DOHH2 (cell line): ENCODE measurements around the gene DNMT3A.

ENCODE experiments used
- H3F3A ChIP-seq: fragments of 200-600 bp; sonication (generic), shearing (Covaris generic); 2 replicates; pipeline ENCODE4 v1.6.0; 2016; ENCODE audit warnings: antibody characterized with exemption, mild to moderate bottlenecking; ENCODE audit not compliant: control insufficient read depth, insufficient read depth
- H3K27ac ChIP-seq: fragments of 200-600 bp; sonication (generic); 2 replicates; pipeline ENCODE4 v1.5.1; 2014; ENCODE audit warnings: low read depth, mild to moderate bottlenecking, low read length, moderate library complexity
- H3K27me3 ChIP-seq: fragments of 200-600 bp; sonication (generic); 2 replicates; pipeline ENCODE4 v1.6.1; 2014; ENCODE audit warnings: mild to moderate bottlenecking, low read length, mixed read lengths; ENCODE audit not compliant: control insufficient read depth
- H3K36me3 ChIP-seq: fragments of 200-600 bp; sonication (generic); 2 replicates; pipeline ENCODE4 v1.6.1; 2014; ENCODE audit warnings: mild to moderate bottlenecking, low read length, moderate library complexity, mixed read lengths; ENCODE audit not compliant: control insufficient read depth
- H3K4me1 ChIP-seq: fragments of 200-600 bp; sonication (generic); 2 replicates; pipeline ENCODE4 v1.6.1; 2014; ENCODE audit warnings: mild to moderate bottlenecking, low read length, mixed read lengths; ENCODE audit not compliant: control insufficient read depth
- H3K4me2 ChIP-seq: fragments of 200-600 bp; sonication (generic); 2 replicates; pipeline ENCODE4 v1.6.0; 2014; ENCODE audit warnings: mild to moderate bottlenecking, low read length, moderate library complexity
- H3K4me3 ChIP-seq: fragments of 200-600 bp; sonication (generic); 2 replicates; pipeline ENCODE4 v1.5.1; 2014; ENCODE audit warnings: mild to moderate bottlenecking, low read length, mixed read lengths
- H3K79me2 ChIP-seq: fragments of 200-600 bp; sonication (generic); 2 replicates; pipeline ENCODE4 v1.6.1; 2014; ENCODE audit warnings: mild to moderate bottlenecking, low read length, mixed read lengths; ENCODE audit not compliant: control insufficient read depth
- H3K9me2 ChIP-seq: fragments of 200-600 bp; sonication (generic); replicated peaks from 2 replicates; pipeline ENCODE4 v1.6.1; 2014; ENCODE audit warnings: mild to moderate bottlenecking, low read length, mixed read lengths; ENCODE audit not compliant: control insufficient read depth
- H3K9me3 ChIP-seq: fragments of 200-600 bp; sonication (generic); 2 replicates; pipeline ENCODE4 v1.6.1; 2014; ENCODE audit warnings: antibody characterized with exemption, low read length, mixed read lengths; ENCODE audit not compliant: control insufficient read depth, insufficient read depth
- H4K20me1 ChIP-seq: fragments of 200-600 bp; sonication (generic); 2 replicates; pipeline ENCODE4 v1.6.0; 2014; ENCODE audit warnings: low read depth, mild to moderate bottlenecking, antibody characterized with exemption, low read length, moderate library complexity; ENCODE audit not compliant: control insufficient read depth, insufficient read depth
- EZH2phosphoT487 ChIP-seq: fragments of 200-600 bp; sonication (generic); IDR thresholded peaks from 2 replicates; pipeline ENCODE4 v1.6.1; 2017; ENCODE audit warnings: borderline replicate concordance, mild to moderate bottlenecking, antibody characterized with exemption, low read length, moderate library complexity, mixed read lengths
- TF ChIP-seq, protein P1 (sequence below): fragments of 200-600 bp; sonication (generic); IDR thresholded peaks from one replicate; pipeline ENCODE4 v1.5.1; 2014; ENCODE audit warnings: antibody characterized with exemption, mild to moderate bottlenecking, low read depth, low read length; ENCODE audit not compliant: poor library complexity, severe bottlenecking

DNMT3A gene

DNA sequence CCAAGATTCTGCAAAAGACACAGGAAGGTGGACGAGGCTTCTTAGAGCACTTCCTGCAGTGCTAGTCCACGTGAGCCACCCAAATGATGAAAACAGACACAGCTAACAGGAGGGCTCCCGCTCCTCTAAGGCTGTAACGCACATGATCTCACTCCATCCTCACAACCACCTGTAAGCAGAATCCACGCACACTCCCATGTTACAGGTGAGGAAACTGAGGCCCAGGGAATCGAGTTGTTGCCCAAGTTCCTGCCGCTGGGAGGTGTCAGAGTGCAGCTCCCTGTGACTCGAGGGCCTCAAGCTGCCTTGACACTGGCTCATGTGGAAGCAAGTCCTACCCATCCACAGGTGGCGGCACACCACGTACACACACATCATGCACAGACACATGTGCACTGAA is 4.4 kb downstream of the DNMT3A start:
- no peaks in the 10 kb centered on the region; the same call in 1 of the 2 replicates for H4K20me1 ChIP-seq
- no peak overlapping the region for H3K4me2 ChIP-seq
- H3K27me3 ChIP-seq = no peaks in the 10 kb centered on the region
- no peaks in the 10 kb centered on the region for H3K36me3 ChIP-seq
- no peaks in the 10 kb centered on the region for H3K9me2 ChIP-seq
- H3K79me2 ChIP-seq = no peaks in the 10 kb centered on the region
- H3K27ac ChIP-seq = no peak overlapping the region
- H3K4me3 ChIP-seq = no peak overlapping the region
- no peaks in the 10 kb centered on the region for H3F3A ChIP-seq
- no peak for TF ChIP-seq EZH2phosphoT487
- TF ChIP-seq, protein P1, sequence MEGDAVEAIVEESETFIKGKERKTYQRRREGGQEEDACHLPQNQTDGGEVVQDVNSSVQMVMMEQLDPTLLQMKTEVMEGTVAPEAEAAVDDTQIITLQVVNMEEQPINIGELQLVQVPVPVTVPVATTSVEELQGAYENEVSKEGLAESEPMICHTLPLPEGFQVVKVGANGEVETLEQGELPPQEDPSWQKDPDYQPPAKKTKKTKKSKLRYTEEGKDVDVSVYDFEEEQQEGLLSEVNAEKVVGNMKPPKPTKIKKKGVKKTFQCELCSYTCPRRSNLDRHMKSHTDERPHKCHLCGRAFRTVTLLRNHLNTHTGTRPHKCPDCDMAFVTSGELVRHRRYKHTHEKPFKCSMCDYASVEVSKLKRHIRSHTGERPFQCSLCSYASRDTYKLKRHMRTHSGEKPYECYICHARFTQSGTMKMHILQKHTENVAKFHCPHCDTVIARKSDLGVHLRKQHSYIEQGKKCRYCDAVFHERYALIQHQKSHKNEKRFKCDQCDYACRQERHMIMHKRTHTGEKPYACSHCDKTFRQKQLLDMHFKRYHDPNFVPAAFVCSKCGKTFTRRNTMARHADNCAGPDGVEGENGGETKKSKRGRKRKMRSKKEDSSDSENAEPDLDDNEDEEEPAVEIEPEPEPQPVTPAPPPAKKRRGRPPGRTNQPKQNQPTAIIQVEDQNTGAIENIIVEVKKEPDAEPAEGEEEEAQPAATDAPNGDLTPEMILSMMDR = no peak
- peaks cover 12% of the 10 kb centered on the region for H3K4me1 ChIP-seq
- H3K9me3 ChIP-seq = no peaks in the 10 kb centered on the region

DNA sequence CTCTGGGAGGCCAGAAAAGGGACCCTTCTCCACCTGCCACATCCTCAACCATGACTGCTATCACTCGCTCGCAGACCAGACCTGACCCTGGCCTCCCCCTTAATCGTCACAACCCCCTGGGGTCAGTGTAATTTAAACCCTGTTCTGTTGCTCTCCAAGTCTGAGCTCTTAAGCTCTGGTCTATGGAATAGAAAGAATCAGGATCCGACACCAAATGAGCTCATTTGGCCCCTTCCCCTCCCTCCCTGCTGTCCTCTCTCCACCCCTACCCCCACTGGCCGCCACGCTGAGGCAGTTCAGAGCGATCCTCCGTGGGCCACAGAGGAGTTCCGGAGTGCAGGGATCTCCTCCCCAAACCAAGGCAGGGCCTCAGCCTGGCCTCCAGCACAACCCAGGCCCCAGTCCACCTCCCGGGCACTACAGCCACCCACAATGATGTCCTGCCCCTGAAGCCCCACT is 5.3 kb downstream of the DNMT3A start:
- Histone ChIP-seq H3K27ac (no peak overlapping the region), H3K4me3 (no peak overlapping the region), H4K20me1 (no peaks in the 10 kb centered on the region; the same call in 1 of the 2 replicates), H3K4me1 (peaks cover 12% of the 10 kb centered on the region), H3K79me2 (no peaks in the 10 kb centered on the region), H3K4me2 (no peak overlapping the region), H3F3A (no peaks in the 10 kb centered on the region), H3K27me3 (no peaks in the 10 kb centered on the region), H3K9me3 (no peaks in the 10 kb centered on the region), H3K9me2 (no peaks in the 10 kb centered on the region), H3K36me3 (no peaks in the 10 kb centered on the region)
- TF ChIP-seq, protein P1 = no peak
- no peak for TF ChIP-seq EZH2phosphoT487

DNA sequence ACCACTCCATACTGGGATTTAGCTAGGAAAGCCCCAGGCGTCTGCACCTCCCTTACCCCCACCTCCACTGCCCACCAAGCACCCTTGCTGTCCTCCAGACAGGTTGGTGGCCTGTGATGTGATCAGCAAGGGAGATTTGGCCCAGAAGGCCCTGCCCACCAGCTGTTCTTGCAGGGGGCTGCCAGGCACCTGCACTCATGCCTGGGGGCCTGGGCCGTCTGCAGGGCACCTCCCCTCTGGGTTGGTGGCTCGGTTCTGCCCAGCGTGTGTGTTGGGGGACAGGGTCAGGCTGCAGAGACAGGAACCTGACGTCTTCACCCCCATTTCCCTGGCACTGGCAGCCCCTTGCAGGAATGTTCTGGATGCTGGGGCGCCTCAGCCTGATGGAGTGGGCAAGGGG is 5.8 kb downstream of the DNMT3A start:
- Histone ChIP-seq H3K4me1 (peaks cover 12% of the 10 kb centered on the region), H3K4me2 (no peak overlapping the region), H3F3A (no peaks in the 10 kb centered on the region), H4K20me1 (no peaks in the 10 kb centered on the region; the same call in 1 of the 2 replicates), H3K9me3 (no peaks in the 10 kb centered on the region), H3K27ac (no peak overlapping the region), H3K36me3 (no peaks in the 10 kb centered on the region), H3K4me3 (no peak overlapping the region), H3K9me2 (no peaks in the 10 kb centered on the region), H3K79me2 (no peaks in the 10 kb centered on the region), H3K27me3 (no peaks in the 10 kb centered on the region)
- TF ChIP-seq, protein P1 = no peak
- TF ChIP-seq EZH2phosphoT487 = no peak
